Activated CD4-positive, CD25-positive, alpha-beta regulatory T cell treated with anti-CD3 and anti-CD28 coated beads, Interleukin-2, amount 50 U/mL, for 16 hours (primary cell): ENCODE results near the gene FHOD1.
A peak's percentile ranks its signal among the peaks of the same experiment; 100 is the strongest.

Source experiments
- DNase-seq: peaks from one replicate; pipeline ENCODE4 v3.0.0-alpha.2; 2020; ENCODE audit warnings: low read depth, low spot score

FHOD1 gene

GRCh38 chr16:67247192-67248072 is at the start of gene FHOD1:
Gene FHOD1, minus strand, starts transcription at chr16:67247481. Its CDS starts 71 bp downstream, at chr16:67247410.
- peak; percentile 90 for DNase-seq

- DNase-seq: no peak
Observed at GRCh38 chr16:67296420-67296819, 49.1 kb upstream of the FHOD1 start.

GRCh38 chr16:67294938-67295361 is 47.7 kb upstream of the FHOD1 start:
- DNase-seq: no peak

GRCh38 chr16:67294171-67294757 is 47.0 kb upstream of the FHOD1 start:
- DNase-seq: no peak

- no peak for DNase-seq
Observed at GRCh38 chr16:67291461-67291860, 44.2 kb upstream of the FHOD1 start.

GRCh38 chr16:67287960-67288359 is 40.7 kb upstream of the FHOD1 start:
- DNase-seq: no peak

GRCh38 chr16:67286441-67287235 is 39.4 kb upstream of the FHOD1 start:
- DNase-seq: no peak

GRCh38 chr16:67284699-67285646 is 37.7 kb upstream of the FHOD1 start:
- no peak for DNase-seq

- no peak for DNase-seq
Observed at GRCh38 chr16:67283826-67284555, 36.7 kb upstream of the FHOD1 start.

- no peak for DNase-seq
Observed at GRCh38 chr16:67283039-67283825, 36.0 kb upstream of the FHOD1 start.

GRCh38 chr16:67282447-67282805 is 35.1 kb upstream of the FHOD1 start:
- DNase-seq: no peak

GRCh38 chr16:67281536-67282446 is 34.5 kb upstream of the FHOD1 start:
- no peak for DNase-seq

- DNase-seq: no peak
Observed at GRCh38 chr16:67280090-67281015, 33.1 kb upstream of the FHOD1 start.

GRCh38 chr16:67279296-67280089 is 32.2 kb upstream of the FHOD1 start, which contains the start of gene PLEKHG4:
Gene PLEKHG4, plus strand, starts transcription at chr16:67279532. Its CDS starts 513 bp downstream, at chr16:67280045.
- DNase-seq: peak; percentile 55

- peak; percentile 15 for DNase-seq
Observed at GRCh38 chr16:67278773-67279295, 31.6 kb upstream of the FHOD1 start.
